ENCODE results near the gene ZFYVE26.
"Not testable (repeated sequence)": the region's sequence is repeated elsewhere in the genome, so short reads cannot be mapped to it uniquely, and the experiment has no call there.

ZFYVE26 gene

GRCh38 chr14:67705211-67705610 is 111.2 kb downstream of the ZFYVE26 start:
- TF ChIP-seq CTCF (IDR thresholded peaks at IDR 0.05; ENCODE audit: borderline replicate concordance, control extremely low read depth, extremely low read depth, insufficient read depth, missing control alignments), result no peak
- DNase-seq (ENCODE audit: low spot score), result no peak
- in situ Hi-C loops (cut with MboI; ENCODE audit: low sequenced_read_pairs, unreplicated experiment), result loop anchor here (10.0 to 25.0 kb wide), 3 partner anchors 90 to 293 kb away; partner anchors contain the start of genes ARG2 and PLEK2

DNA sequence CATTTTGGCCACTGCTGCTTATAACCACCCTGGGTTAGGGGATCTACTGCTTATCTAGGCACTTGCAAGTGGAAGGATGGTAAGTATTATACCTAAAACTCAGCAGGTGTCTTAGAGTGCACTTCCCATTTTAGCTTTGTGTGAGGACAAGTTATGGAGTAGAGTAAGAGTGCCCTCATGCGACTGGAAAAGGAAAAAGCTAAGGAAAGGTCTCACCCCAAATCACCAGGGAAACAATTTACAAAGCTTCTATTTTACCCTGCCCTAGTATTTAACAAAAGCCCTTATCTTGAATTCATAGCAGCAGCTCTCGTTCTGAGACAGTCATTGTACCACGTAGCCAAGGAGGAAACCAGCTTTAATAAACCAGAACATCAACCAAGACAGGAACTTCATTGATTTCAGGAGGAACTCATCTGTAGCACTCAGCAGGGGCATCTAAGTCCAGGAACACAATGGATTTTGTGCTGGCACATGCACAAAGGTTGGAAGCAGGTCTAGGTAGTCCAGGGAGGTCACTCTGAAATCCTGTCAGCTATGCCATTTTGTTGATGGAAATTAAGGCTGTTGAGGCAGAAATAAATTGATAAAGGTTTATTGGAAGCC is 111.8 kb downstream of the ZFYVE26 start:
- in situ Hi-C loops (cut with MboI; ENCODE audit: low sequenced_read_pairs, unreplicated experiment), result loop anchor here (10.0 to 25.0 kb wide), 3 partner anchors 90 to 292 kb away; partner anchors contain the start of genes ARG2 and PLEK2
- DNase-seq (ENCODE audit: low spot score), result peak; percentile 70
- peak; percentile 64 for TF ChIP-seq CTCF (IDR thresholded peaks at IDR 0.05; ENCODE audit: borderline replicate concordance, control extremely low read depth, extremely low read depth, insufficient read depth, missing control alignments)

DNA sequence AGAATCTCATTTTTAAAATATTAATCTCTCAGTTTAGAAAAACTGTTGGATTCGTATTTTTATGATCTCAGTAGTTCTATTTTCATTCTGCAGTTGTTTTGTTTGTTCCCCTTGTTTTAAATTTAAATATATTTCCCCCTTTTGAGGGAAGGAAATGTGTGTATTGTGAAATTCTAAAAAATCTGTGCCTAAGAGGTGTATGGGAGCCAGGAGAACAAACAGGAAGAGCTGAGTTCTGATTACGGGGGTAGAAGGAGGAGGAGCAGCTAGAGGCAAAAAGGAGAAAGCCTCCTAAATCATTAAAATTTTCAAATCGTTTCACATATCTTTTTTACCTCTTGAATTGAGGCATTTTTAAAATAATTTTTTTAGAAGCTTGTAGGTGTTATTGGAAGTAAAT is 112.4 kb downstream of the ZFYVE26 start:
- no peak for DNase-seq (ENCODE audit: low spot score)
- TF ChIP-seq CTCF (IDR thresholded peaks at IDR 0.05; ENCODE audit: borderline replicate concordance, control extremely low read depth, extremely low read depth, insufficient read depth, missing control alignments), result no peak
- in situ Hi-C loops (cut with MboI; ENCODE audit: low sequenced_read_pairs, unreplicated experiment), result loop anchor here (10.0 to 25.0 kb wide), 3 partner anchors 89 to 292 kb away; partner anchors contain the start of genes ARG2 and PLEK2

DNA sequence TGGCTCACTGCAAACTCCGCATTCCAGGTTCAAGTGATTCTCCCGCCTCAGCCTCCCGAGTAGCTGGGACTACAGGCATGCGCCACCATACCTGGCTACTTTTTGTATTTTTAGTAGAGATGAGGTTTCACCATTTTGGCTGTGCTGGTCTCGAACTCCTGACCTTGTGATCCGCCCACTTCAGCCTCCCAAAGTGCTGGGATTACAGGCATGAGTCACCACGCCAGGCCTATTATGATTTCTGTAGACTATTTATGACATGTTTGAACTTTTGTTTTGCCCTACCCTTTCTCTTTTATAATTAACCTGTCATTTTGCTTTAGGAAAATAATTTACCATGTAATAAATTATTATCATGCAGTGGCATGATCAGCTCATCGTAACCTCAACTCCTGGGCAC is 114.9 kb downstream of the ZFYVE26 start, which contains the start of gene RDH12:
RDH12 (plus strand) TSS at position 395 of the 400 bp plus-strand sequence. CDS start 20,757 bp downstream, outside the sequence.
- in situ Hi-C loops (cut with MboI; ENCODE audit: low sequenced_read_pairs, unreplicated experiment), result loop anchor here (10.0 to 25.0 kb wide), 3 partner anchors 87 to 289 kb away; partner anchors contain the start of genes ARG2 and PLEK2

GRCh38 chr14:67698179-67698578 is 118.2 kb downstream of the ZFYVE26 start:
- no peak for DNase-seq (ENCODE audit: low spot score)
- in situ Hi-C loops (cut with MboI; ENCODE audit: low sequenced_read_pairs, unreplicated experiment), result no loop called here

More for the DNA sequence above, 114.9 kb downstream of the ZFYVE26 start, which contains the start of gene RDH12:
- DNase-seq (ENCODE audit: low spot score), result not testable (repeated sequence)

GRCh38 chr14:67697006-67697405 is 119.4 kb downstream of the ZFYVE26 start:
- DNase-seq (ENCODE audit: low spot score), result no peak
- in situ Hi-C loops (cut with MboI; ENCODE audit: low sequenced_read_pairs, unreplicated experiment), result no loop called here
- no peak for TF ChIP-seq CTCF (IDR thresholded peaks at IDR 0.05; ENCODE audit: borderline replicate concordance, control extremely low read depth, extremely low read depth, insufficient read depth, missing control alignments)

More at GRCh38 chr14:67698179-67698578, 118.2 kb downstream of the ZFYVE26 start:
- TF ChIP-seq CTCF (IDR thresholded peaks at IDR 0.05; ENCODE audit: borderline replicate concordance, control extremely low read depth, extremely low read depth, insufficient read depth, missing control alignments), result no peak

All from GM13976 (cell line).